Bronchial epithelial cell (primary cell): ENCODE measurements around the gene CEP57L1. TPM values are rescaled to one million over a fixed set of nuclear protein-coding genes. Genes with fewer than 3 reads are reported as not detected.

Source experiments
- DNase-seq: peaks from one replicate; pipeline ENCODE4 v3.0.0-alpha.2; 2010; ENCODE audit warnings: low read depth
- FAIRE-seq: peaks from 2 replicates; lab custom pipeline; 2011; peaks lifted over from hg19 to GRCh38; lab: Jason Lieb, UNC
- H3K27me3 ChIP-seq: 2 replicates; pipeline ENCODE4 v1.5.1; 2011; ENCODE audit warnings: low read length; ENCODE audit not compliant: control insufficient read depth, insufficient read depth
- H3K36me3 ChIP-seq: 2 replicates; pipeline ENCODE4 v1.5.1; 2011; ENCODE audit warnings: low read length; ENCODE audit not compliant: control insufficient read depth, insufficient read depth
- H3K4me3 ChIP-seq: 2 replicates; pipeline ENCODE4 v1.5.1; 2011; ENCODE audit warnings: mild to moderate bottlenecking, low read depth, low read length, control low read depth
- CTCF ChIP-seq: IDR thresholded peaks from 2 replicates; pipeline ENCODE4 v1.5.1; 2011; ENCODE audit warnings: mild to moderate bottlenecking, moderate library complexity, low read length, control low read depth, inconsistent platforms; ENCODE audit not compliant: insufficient read depth, severe bottlenecking
- total RNA-seq: library from RNA; depleted of rRNA; stranded (reverse); fragments of >200 nt; gene quantifications from 2 replicates; pipeline ENCODE4 v1.2.1, GENCODE V29; 2014

CEP57L1 gene
- total RNA-seq, 1 donor from 2014 or later: 9.7 TPM

DNA sequence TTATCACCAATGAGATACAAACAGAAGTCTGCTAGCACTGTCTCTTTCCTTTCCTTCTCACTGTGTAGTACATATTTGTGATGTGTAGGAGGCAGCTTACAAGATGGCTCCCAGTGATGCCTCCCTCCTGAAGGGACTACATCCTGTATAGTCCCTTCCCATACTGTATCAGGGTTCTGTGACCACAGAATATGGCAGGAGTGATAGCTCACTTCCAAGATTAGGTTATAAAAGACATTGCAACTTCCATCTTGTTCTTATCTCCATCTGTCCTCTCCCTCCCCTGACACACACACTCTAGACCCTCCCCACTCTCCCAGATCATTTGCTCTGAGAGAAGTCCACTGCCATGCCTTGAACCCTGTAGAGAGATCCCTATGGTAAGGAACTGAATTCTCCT is 38.6 kb upstream of the CEP57L1 start:
- no peak for FAIRE-seq
- H3K27me3 ChIP-seq: no peaks in the 10 kb centered on the region

GRCh38 chr6:109058620-109059019 is 36.7 kb upstream of the CEP57L1 start:
- TF ChIP-seq CTCF: no peak
- H3K36me3 ChIP-seq: no peaks in the 10 kb centered on the region
- DNase-seq (no peak), FAIRE-seq (no peak)
- no peaks in the 10 kb centered on the region for H3K27me3 ChIP-seq
- H3K4me3 ChIP-seq: no peak overlapping the region

More for the DNA sequence above, 38.6 kb upstream of the CEP57L1 start:
- H3K36me3 ChIP-seq: no peaks in the 10 kb centered on the region
- no peak overlapping the region for H3K4me3 ChIP-seq
- no peak for DNase-seq
- TF ChIP-seq CTCF: no peak

GRCh38 chr6:109059153-109059552 is 36.2 kb upstream of the CEP57L1 start:
- H3K36me3 ChIP-seq: no peaks in the 10 kb centered on the region
- DNase-seq (peak; percentile 80), FAIRE-seq (no peak)
- H3K4me3 ChIP-seq: no peak overlapping the region
- TF ChIP-seq CTCF: no peak
- H3K27me3 ChIP-seq: no peaks in the 10 kb centered on the region

DNA sequence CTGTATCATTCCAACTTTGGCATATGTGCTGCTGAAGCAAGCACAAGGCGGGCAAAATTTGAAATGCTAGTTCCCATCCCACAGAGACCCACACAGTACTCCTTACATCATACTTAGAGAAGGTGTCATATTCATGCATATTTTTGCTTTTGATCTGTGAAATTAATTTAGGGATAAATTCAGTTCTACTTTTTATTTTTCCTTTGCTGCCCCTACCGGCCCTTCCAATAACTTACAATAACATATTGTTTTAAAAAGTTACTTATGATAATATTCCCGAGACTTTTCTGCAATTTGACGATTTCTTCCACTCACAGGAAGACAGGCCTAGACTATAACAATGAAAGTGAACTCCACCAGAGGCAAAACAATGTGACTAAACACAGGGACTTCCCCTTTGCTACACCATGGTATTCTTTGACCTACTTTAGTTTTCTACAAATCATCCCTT is 35.7 kb upstream of the CEP57L1 start:
- Histone ChIP-seq H3K4me3 (no peak overlapping the region), H3K27me3 (no peaks in the 10 kb centered on the region), H3K36me3 (no peaks in the 10 kb centered on the region)
- TF ChIP-seq CTCF: no peak
- no peak for FAIRE-seq
- DNase-seq: peak; percentile 71

DNA sequence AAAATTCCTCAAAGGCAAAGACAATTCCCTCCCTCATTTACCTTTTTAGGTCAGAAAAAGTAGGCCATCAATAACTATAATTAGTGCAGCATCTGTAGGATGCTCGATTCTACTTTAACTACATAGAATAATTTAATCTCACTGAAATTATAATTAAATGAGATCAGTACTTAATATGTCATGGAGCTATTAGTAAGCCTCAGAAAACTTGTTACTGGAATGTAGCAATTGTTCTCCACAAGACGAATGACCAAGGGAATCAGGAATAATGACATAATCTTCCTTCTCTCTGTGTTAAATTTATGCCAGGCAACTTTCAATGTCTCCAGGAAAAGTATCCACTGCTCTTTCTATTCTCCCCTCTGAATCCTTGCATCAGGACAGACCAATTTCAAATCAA is 34.7 kb upstream of the CEP57L1 start:
- TF ChIP-seq CTCF: no peak
- FAIRE-seq: no peak
- Histone ChIP-seq H3K4me3 (no peak overlapping the region), H3K27me3 (no peaks in the 10 kb centered on the region), H3K36me3 (no peaks in the 10 kb centered on the region)
- no peak for DNase-seq

DNA sequence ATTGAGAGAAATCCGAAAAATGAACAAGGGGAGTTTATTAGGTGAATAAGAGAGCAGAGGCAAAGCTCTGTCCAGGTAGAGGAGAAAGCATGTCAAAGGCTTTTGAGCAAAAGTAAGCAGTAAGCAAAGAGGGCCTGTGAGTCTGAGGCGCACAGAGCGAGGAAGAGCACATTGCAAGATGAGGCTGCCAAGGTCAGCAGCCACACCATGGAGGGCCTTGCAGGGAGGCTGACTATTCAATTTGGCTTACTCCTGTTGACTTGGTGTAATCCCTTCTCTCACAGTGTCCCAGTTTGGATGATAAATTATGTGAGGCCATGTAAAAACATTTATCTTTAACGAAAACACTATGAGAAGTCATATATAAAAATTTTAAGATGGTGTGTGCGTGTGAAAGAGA is 33.1 kb upstream of the CEP57L1 start:
- FAIRE-seq (no peak), DNase-seq (no peak)
- Histone ChIP-seq H3K4me3 (no peak overlapping the region), H3K27me3 (no peaks in the 10 kb centered on the region), H3K36me3 (no peaks in the 10 kb centered on the region)
- no peak for TF ChIP-seq CTCF
